Right lobe of liver (tissue), 6 donors: ENCODE results near the gene SF3A1. TPM values are rescaled to one million over a fixed set of nuclear protein-coding genes. Genes with fewer than 3 reads are reported as not detected.

ENCODE experiments used
- ATAC-seq, 4 donors: fragments of 200-7000 bp; cut with Tn5 transposase; one replicate each; pipeline ENCODE4 v1.9.1; 2020; ENCODE audit warnings: mild to moderate bottlenecking in 4 of 4, moderate library complexity in 4 of 4
- DNase-seq, 3 donors: peaks; one replicate each; pipeline ENCODE4 v3.0.0-alpha.2; 2020
- H3K27ac ChIP-seq, 3 donors: fragments of 200-600 bp; one replicate each; pipeline ENCODE4 v1.8.0; 2022
- H3K27me3 ChIP-seq, 2 donors: fragments of 200-600 bp; one replicate each; pipeline ENCODE4 v1.8.0; 2022
- H3K36me3 ChIP-seq, 4 donors: fragments of 200-600 bp; sonication (generic) in 1 of 4; one replicate each; pipeline versions ENCODE4 v1.5.1 to v1.8.0; 2017 to 2022; ENCODE audit warnings: control low read depth in 1 of 4
- H3K4me1 ChIP-seq, 4 donors: fragments of 200-600 bp; sonication (generic) in 1 of 4; one replicate each; pipeline versions ENCODE4 v1.5.1 to v1.8.0; 2017 to 2022; ENCODE audit warnings: control low read depth in 1 of 4
- H3K4me3 ChIP-seq, 3 donors: fragments of 200-600 bp; one replicate each; pipeline ENCODE4 v1.8.0; 2022
- H3K9me3 ChIP-seq, 4 donors: fragments of 200-600 bp; sonication (generic) in 1 of 4; one replicate each; pipeline versions ENCODE4 v1.5.1 to v1.8.0; 2017 to 2022; ENCODE audit warnings: control low read depth in 1 of 4
- CTCF ChIP-seq, 4 donors: fragments of 200-600 bp in 3 of 4; fragments of 450-650 bp in 1 of 4; IDR thresholded peaks; one replicate each; pipeline versions ENCODE4 v1.5.1 to v1.8.0; 2016 to 2022; ENCODE audit warnings: antibody characterized with exemption in 4 of 4, mild to moderate bottlenecking in 2 of 4
- POLR2A ChIP-seq: fragments of 450-650 bp; IDR thresholded peaks from one replicate; pipeline ENCODE4 v1.6.1; 2017; ENCODE audit warnings: antibody characterized with exemption, mild to moderate bottlenecking
- WGBS: methylation state at CpG from one replicate; pipeline ENCODE4 v1.1.6; 2018; ENCODE audit warnings: low coverage, low lambda C conversion rate; ENCODE audit not compliant: insufficient coverage; ENCODE audit errors: missing lambda C conversion rate; 5-methylcytosine and 5-hydroxymethylcytosine counted together
- intact Hi-C, 2 donors: fragments of 100-400 bp; cut with DNase I; formaldehyde crosslinking; loops; one replicate each; pipeline versions ENCODE4 v1.11.2 to v1.14.1; 2022
- total RNA-seq, 6 experiments: library from RNA; depleted of rRNA in 2 of 6; stranded (reverse); fragments of >200 nt in 2 of 6; fragmentation: NEBNext Ultra II Directional in 3 of 6; extraction: Animal tissue kit (Norgen Biotek cat#: 25700) in 3 of 6; gene quantifications; one replicate each; pipeline versions ENCODE4 v1.1.0 to v1.2.4, GENCODE V29; 2016 to 2023
- donor health status: DM: no; HTN: yes; CAD: no.
- donor health status: DM: no; HTN: no; CAD: no.
- donor health status: DM: no; HTN: no; CAD: no.
- donor health status: DM: no; HTN: yes; CAD: no.
- donor health status: DM: no; HTN: yes; CAD: no.

SF3A1 gene
- total RNA-seq, 6 experiments from 2014 or later = 42.6 to 72.8 (median 66.5) TPM

- ATAC-seq (peak in 1 of 4 donors; percentile 2), DNase-seq (peak in 1 of 3 donors; percentile 45)
- H3K27me3 ChIP-seq = no peaks in the 10 kb centered on the region
- peak overlapping the region; percentile 88 to 97 (median 95) for H3K4me3 ChIP-seq
- WGBS = 44% methylated on average over 2 of the region's 5 CpGs
- H3K9me3 ChIP-seq = no peaks in the 10 kb centered on the region
- intact Hi-C loops = no loop called here
- TF ChIP-seq CTCF (IDR thresholded peaks at IDR 0.05) = no peak
- peaks cover 0 to 63% (median 18%) of the 10 kb centered on the region in 4 donors for H3K4me1 ChIP-seq
- H3K27ac ChIP-seq = peak overlapping the region in 2 of 3 donors; percentile 29 to 63
- H3K36me3 ChIP-seq = no peaks in the 10 kb centered on the region
Measured at GRCh38 chr22:30325065-30325720, 31.5 kb downstream of the SF3A1 start.

- 40% methylated on average over 8 of the region's 8 CpGs for WGBS
- no peaks in the 10 kb centered on the region for H3K27me3 ChIP-seq
- H3K36me3 ChIP-seq = no peaks in the 10 kb centered on the region
- DNase-seq = peak in 1 of 3 donors; percentile 47
- peaks cover 0 to 73% (median 19%) of the 10 kb centered on the region in 4 donors for H3K4me1 ChIP-seq
- peak overlapping the region in 2 of 3 donors; percentile 12 to 97 for H3K4me3 ChIP-seq
- no peak for TF ChIP-seq POLR2A
- TF ChIP-seq CTCF (IDR thresholded peaks at IDR 0.05) = no peak
- H3K9me3 ChIP-seq = no peaks in the 10 kb centered on the region
- peak overlapping the region in 2 of 3 donors; percentile 29 to 63 for H3K27ac ChIP-seq
- peak in 1 of 4 donors; percentile 12 for ATAC-seq
- intact Hi-C loops = no loop called here
Measured at GRCh38 chr22:30324014-30324730, 32.5 kb downstream of the SF3A1 start.

GRCh38 chr22:30323246-30323645 is 33.4 kb downstream of the SF3A1 start:
- no peaks in the 10 kb centered on the region for H3K9me3 ChIP-seq
- no peaks in the 10 kb centered on the region for H3K27me3 ChIP-seq
- H3K4me3 ChIP-seq = no peak overlapping the region
- no peaks in the 10 kb centered on the region for H3K36me3 ChIP-seq
- 93% methylated on average over 3 of the region's 3 CpGs for WGBS
- ATAC-seq (no peak), DNase-seq (no peak)
- intact Hi-C loops = no loop called here
- H3K27ac ChIP-seq = peak overlapping the region in 1 of 3 donors; percentile 63
- TF ChIP-seq POLR2A (no peak), CTCF (IDR thresholded peaks at IDR 0.05) (no peak)
- peaks cover 0 to 82% (median 21%) of the 10 kb centered on the region in 4 donors for H3K4me1 ChIP-seq

- WGBS = 60% methylated on average over 1 of the region's 2 CpGs
- H3K4me1 ChIP-seq = peaks cover 0 to 87% (median 25%) of the 10 kb centered on the region in 4 donors
- H3K27ac ChIP-seq = peak overlapping the region in 1 of 3 donors; percentile 94
- no peaks in the 10 kb centered on the region for H3K36me3 ChIP-seq
- no peaks in the 10 kb centered on the region for H3K27me3 ChIP-seq
- intact Hi-C loops = no loop called here
- H3K4me3 ChIP-seq = no peak overlapping the region
- ATAC-seq (no peak), DNase-seq (no peak)
- H3K9me3 ChIP-seq = no peaks in the 10 kb centered on the region
- TF ChIP-seq POLR2A (no peak), CTCF (IDR thresholded peaks at IDR 0.05) (no peak)
Measured at GRCh38 chr22:30321461-30321860, 35.2 kb downstream of the SF3A1 start.
